GM06990 (cell line): Measurements from ENCODE around the gene CYP4F12.

Source experiments
- DNase-seq: peaks from one replicate; pipeline ENCODE4 v3.0.0-alpha.2; 2011; ENCODE audit not compliant: insufficient read length; ENCODE audit errors: extremely low read depth
- H3K27me3 ChIP-seq: replicated peaks from 2 replicates; pipeline ENCODE4 v1.6.0; 2011; ENCODE audit warnings: low read length; ENCODE audit not compliant: control insufficient read depth, insufficient read depth
- H3K36me3 ChIP-seq: 2 replicates; pipeline ENCODE4 v1.5.1; 2011; ENCODE audit warnings: low read length; ENCODE audit not compliant: control insufficient read depth, insufficient read depth
- H3K4me3 ChIP-seq: replicated peaks from 2 replicates; pipeline ENCODE4 v1.5.1; 2011; ENCODE audit warnings: low read depth, mild to moderate bottlenecking, control low read depth, low read length
- TF ChIP-seq, protein P1 (sequence below): IDR thresholded peaks from 2 replicates; pipeline ENCODE4 v1.5.1; 2011; ENCODE audit warnings: low read length, control low read depth, mild to moderate bottlenecking, inconsistent platforms; ENCODE audit not compliant: insufficient read depth, poor library complexity, severe bottlenecking

The CYP4F12 gene

DNA sequence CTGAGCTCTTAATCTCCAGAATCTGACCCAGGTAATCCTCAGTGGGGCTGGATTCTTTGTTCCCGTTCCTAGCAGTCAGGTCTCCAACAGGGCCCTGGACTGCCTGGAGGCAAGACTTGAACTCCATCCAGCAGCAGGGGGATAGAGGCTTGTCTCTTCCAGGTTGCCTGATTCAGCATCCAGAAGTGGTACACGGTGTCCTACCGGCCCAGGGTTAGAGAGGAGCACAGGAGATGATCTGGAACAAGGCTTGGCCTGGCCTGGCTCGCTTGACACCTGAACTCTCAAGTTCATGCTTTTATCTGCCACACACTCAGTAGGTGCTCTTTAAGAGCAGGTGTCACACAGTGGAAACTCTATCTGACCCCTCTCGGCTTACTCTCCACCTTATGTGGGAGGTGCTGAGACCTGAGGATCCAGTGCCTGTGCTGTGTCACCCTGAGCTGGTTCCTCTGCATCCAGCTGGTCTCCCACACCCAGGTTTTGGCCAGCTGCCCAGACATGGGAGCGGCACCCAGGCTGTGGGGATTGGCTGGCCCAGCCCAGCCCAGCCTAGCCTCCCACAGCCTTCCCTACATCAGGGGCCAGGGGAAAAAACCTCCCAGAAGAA is 32.5 kb upstream of the CYP4F12 start, which contains the start of gene CYP4F3:
CYP4F3 (plus strand) TSS at position 604 of the 610 bp plus-strand sequence. CDS start 519 bp downstream, outside the sequence.
- Histone ChIP-seq H3K36me3 (no peaks in the 10 kb centered on the region), H3K27me3 (no peaks in the 10 kb centered on the region; the same call in 1 of the 2 replicates), H3K4me3 (no peak within 1 kb of the TSS)
- TF ChIP-seq, protein P1, sequence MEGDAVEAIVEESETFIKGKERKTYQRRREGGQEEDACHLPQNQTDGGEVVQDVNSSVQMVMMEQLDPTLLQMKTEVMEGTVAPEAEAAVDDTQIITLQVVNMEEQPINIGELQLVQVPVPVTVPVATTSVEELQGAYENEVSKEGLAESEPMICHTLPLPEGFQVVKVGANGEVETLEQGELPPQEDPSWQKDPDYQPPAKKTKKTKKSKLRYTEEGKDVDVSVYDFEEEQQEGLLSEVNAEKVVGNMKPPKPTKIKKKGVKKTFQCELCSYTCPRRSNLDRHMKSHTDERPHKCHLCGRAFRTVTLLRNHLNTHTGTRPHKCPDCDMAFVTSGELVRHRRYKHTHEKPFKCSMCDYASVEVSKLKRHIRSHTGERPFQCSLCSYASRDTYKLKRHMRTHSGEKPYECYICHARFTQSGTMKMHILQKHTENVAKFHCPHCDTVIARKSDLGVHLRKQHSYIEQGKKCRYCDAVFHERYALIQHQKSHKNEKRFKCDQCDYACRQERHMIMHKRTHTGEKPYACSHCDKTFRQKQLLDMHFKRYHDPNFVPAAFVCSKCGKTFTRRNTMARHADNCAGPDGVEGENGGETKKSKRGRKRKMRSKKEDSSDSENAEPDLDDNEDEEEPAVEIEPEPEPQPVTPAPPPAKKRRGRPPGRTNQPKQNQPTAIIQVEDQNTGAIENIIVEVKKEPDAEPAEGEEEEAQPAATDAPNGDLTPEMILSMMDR, result no peak
- DNase-seq, result no peak

DNA sequence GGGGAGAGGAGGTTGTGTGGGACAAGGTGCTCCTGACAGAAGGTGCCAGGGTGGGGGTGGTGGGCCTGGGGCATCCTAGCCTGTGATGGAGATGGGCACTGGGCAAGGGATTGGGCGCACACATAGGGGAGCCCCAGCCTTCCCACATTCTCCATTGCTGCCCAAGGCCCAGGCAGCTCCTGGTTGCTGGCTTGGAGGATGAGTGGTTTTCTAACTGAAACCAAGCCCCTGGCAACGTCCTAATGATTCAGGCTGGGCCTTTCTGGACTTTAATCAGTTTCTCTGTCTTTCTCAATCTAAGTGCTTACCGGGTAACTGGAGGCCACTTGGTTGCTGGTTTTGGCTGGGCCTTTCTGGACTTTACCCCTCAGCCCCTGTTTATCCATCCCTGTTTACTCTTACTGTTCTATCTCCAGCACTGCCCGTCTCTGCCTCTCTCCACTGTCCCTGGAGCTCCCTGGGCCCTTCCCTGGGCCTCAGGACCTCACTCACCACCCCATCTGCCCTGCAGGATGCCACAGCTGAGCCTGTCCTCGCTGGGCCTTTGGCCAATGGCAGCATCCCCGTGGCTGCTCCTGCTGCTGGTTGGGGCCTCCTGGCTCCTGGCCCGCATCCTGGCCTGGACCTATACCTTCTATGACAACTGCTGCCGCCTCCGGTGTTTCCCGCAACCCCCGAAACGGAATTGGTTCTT is 31.8 kb upstream of the CYP4F12 start:
- TF ChIP-seq, protein P1, result no peak
- no peak for DNase-seq
- Histone ChIP-seq H3K36me3 (no peaks in the 10 kb centered on the region), H3K27me3 (no peaks in the 10 kb centered on the region; the same call in 1 of the 2 replicates), H3K4me3 (no peak overlapping the region)

DNA sequence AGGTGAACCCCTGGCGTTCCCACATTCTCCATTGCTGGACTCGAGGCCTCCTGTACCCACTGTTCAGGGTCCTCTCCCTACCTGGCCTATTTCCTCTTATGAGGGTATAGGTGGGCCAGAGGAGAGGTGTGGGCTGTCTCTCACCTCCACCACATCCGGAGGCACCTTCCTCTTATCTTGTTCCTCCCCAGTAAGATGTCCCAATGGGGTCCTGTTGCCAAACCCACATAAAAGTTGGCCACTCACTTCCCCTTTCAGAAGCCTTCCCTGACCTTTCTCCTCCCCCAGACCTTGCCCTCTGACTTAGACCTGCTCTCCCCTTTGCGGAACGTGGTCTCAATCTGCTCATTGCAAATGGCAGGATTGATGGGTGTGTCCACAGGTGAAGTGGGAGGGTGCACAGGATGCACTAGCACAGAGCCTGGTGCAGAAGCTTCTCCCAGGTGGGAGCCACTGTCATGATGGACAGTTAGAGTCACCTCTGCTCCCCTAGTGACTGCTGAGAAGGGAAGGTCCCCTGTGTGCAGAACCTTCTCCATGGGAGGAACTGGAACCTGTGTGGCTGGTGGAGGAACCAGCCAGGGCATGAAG is 30.9 kb upstream of the CYP4F12 start:
- Histone ChIP-seq H3K4me3 (no peak overlapping the region), H3K36me3 (no peaks in the 10 kb centered on the region), H3K27me3 (no peaks in the 10 kb centered on the region)
- TF ChIP-seq, protein P1, result no peak
- DNase-seq, result no peak

DNA sequence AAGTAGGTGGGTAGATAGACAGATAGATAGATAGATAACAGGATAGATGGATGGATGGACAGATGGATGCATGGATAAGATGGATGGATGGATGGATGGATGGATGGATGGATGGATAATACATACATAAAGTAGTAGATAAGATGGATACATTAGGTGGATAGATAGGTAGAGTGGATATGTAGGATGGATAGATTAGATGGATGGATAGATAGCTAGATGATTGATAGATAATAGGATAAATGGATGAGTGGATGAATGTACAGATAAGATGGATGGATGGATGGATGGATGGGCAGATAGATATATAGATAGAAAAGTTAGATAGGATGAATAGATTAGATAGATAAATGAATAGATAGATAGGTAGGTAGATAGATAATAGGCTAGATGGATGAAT is 30.1 kb upstream of the CYP4F12 start:
- Histone ChIP-seq H3K4me3 (no peak overlapping the region), H3K36me3 (no peaks in the 10 kb centered on the region), H3K27me3 (no peaks in the 10 kb centered on the region)
- DNase-seq, result no peak
- TF ChIP-seq, protein P1, result no peak

DNA sequence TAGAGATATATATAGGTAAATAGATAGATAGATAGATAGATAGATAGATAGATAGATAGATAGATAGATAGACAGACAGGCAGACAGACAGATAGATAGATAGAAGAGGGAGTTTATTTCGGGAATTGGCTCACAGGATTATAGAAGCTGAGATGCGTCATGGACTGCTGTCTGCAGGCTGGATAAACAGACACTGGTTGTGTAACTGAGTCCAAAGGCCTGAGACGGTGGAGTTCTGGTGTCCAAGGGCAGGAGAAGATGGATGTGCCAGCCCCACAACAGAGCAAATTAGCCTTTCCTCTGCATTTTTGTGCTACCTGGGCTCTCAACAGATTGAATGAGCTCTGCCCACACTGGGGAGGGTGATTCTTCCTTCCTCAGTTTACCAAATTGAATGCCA is 29.5 kb upstream of the CYP4F12 start:
- TF ChIP-seq, protein P1, result no peak
- H3K36me3 ChIP-seq, result no peaks in the 10 kb centered on the region
- no peak for DNase-seq
- no peak overlapping the region for H3K4me3 ChIP-seq
- H3K27me3 ChIP-seq, result no peaks in the 10 kb centered on the region
